A673 (cell line): ENCODE results near the gene RAPGEF3. TPM values are rescaled to one million over a fixed set of nuclear protein-coding genes. Genes with fewer than 3 reads are reported as not detected.

Experiments
- BruUV-seq: library from RNA; stranded (reverse); fragments of 400-500 nt; replicated peaks from 2 replicates; lab custom pipeline; 2021; lab: Mats Ljungman, UMichigan
- CTCF ChIA-PET: fragments of 300-600 bp; sonication (Branson Sonifier 250); formaldehyde crosslinking; loops from one replicate; lab custom pipeline; 2022; ENCODE audit warnings: antibody characterized with exemption; lab: Charles Lee
- POLR2A ChIA-PET: fragments of 300-600 bp; sonication (Branson Sonifier 250); formaldehyde crosslinking; loops from one replicate; lab custom pipeline; 2022; ENCODE audit warnings: antibody characterized with exemption; ENCODE audit not compliant: low non-redundant PET; lab: Charles Lee
- DNase-seq: peaks from one replicate; pipeline ENCODE4 v3.0.0-alpha.2; 2015; ENCODE audit warnings: low spot score
- H3K27ac ChIP-seq: fragments of 200-600 bp; sonication (generic); 2 replicates; pipeline ENCODE4 v1.5.1; 2016; ENCODE audit warnings: mixed run types, low read depth, mild to moderate bottlenecking, mixed read lengths, antibody characterized with exemption, low read length; ENCODE audit not compliant: poor library complexity, severe bottlenecking
- H3K27me3 ChIP-seq: fragments of 200-600 bp; sonication (generic); replicated peaks from 2 replicates; pipeline ENCODE4 v1.6.1; 2017; ENCODE audit warnings: mixed run types, low read depth, mild to moderate bottlenecking, mixed read lengths, antibody characterized with exemption, low read length; ENCODE audit not compliant: insufficient read depth, poor library complexity
- H3K36me3 ChIP-seq: fragments of 200-600 bp; sonication (generic); 2 replicates; pipeline ENCODE4 v1.6.1; 2016; ENCODE audit warnings: mixed run types, mild to moderate bottlenecking, mixed read lengths, antibody characterized with exemption, low read length; ENCODE audit not compliant: insufficient read depth, poor library complexity, severe bottlenecking
- H3K4me1 ChIP-seq: fragments of 200-600 bp; sonication (generic); 2 replicates; pipeline ENCODE4 v1.6.1; 2017; ENCODE audit warnings: mixed run types, mild to moderate bottlenecking, mixed read lengths, antibody characterized with exemption, low read length; ENCODE audit not compliant: insufficient read depth, poor library complexity, severe bottlenecking
- H3K4me3 ChIP-seq: fragments of 200-600 bp; sonication (generic); 2 replicates; pipeline ENCODE4 v1.5.1; 2016; ENCODE audit warnings: low read depth, mixed run types, mild to moderate bottlenecking, mixed read lengths, low read length; ENCODE audit not compliant: poor library complexity, severe bottlenecking
- H3K9me3 ChIP-seq: fragments of 200-600 bp; sonication (generic); 2 replicates; pipeline ENCODE4 v1.6.1; 2016; ENCODE audit warnings: mixed run types, low read depth, mild to moderate bottlenecking, mixed read lengths, antibody characterized with exemption, low read length; ENCODE audit not compliant: poor library complexity, severe bottlenecking
- EZH2 ChIP-seq: fragments of 200-600 bp; sonication (generic); IDR thresholded peaks from 2 replicates; pipeline ENCODE4 v1.6.1; 2017; ENCODE audit warnings: borderline replicate concordance, low read depth, mild to moderate bottlenecking, mixed read lengths, antibody characterized with exemption, low read length; ENCODE audit not compliant: poor library complexity, severe bottlenecking
- intact Hi-C: fragments of 100-400 bp; cut with micrococcal nuclease; formaldehyde crosslinking; loops from one replicate; pipeline ENCODE4 v1.10.0; 2022; ENCODE audit not compliant: unreplicated experiment
- total RNA-seq: library from RNA; stranded (reverse); gene quantifications from 2 replicates; pipeline ENCODE4 v1.2.3, GENCODE V29; 2021
- TF ChIP-seq, protein P1 (sequence below): fragments of 300-800, 200-600 bp; sonication (generic); conservative IDR thresholded peaks from 2 replicates; pipeline ENCODE4 v1.5.1; 2017; ENCODE audit warnings: low read depth, mild to moderate bottlenecking, antibody characterized with exemption, low read length, moderate library complexity, mixed read lengths

RAPGEF3 gene
- total RNA-seq, 1 experiment from 2014 or later, result 4.3 TPM

- intact Hi-C loops, result no loop called here
- H3K36me3 ChIP-seq, result no peaks in the 10 kb centered on the region
- CTCF ChIA-PET, result interaction anchor here (0.7 to 2.0 kb wide), 3 partner anchors 14 to 159 kb away, joined by 3 to 8 read pairs (median 4); no protein-coding TSS in a partner anchor
- no TSS peak for BruUV-seq
- TF ChIP-seq, protein P1, sequence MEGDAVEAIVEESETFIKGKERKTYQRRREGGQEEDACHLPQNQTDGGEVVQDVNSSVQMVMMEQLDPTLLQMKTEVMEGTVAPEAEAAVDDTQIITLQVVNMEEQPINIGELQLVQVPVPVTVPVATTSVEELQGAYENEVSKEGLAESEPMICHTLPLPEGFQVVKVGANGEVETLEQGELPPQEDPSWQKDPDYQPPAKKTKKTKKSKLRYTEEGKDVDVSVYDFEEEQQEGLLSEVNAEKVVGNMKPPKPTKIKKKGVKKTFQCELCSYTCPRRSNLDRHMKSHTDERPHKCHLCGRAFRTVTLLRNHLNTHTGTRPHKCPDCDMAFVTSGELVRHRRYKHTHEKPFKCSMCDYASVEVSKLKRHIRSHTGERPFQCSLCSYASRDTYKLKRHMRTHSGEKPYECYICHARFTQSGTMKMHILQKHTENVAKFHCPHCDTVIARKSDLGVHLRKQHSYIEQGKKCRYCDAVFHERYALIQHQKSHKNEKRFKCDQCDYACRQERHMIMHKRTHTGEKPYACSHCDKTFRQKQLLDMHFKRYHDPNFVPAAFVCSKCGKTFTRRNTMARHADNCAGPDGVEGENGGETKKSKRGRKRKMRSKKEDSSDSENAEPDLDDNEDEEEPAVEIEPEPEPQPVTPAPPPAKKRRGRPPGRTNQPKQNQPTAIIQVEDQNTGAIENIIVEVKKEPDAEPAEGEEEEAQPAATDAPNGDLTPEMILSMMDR, result no peak
- TF ChIP-seq EZH2, result no peak
- POLR2A ChIA-PET, result interaction anchor here (0.6 kb wide), 1 partner anchor 17 kb away, joined by 3 read pairs; no protein-coding TSS in a partner anchor
- no peak for DNase-seq
- H3K9me3 ChIP-seq, result no peaks in the 10 kb centered on the region
- no peak overlapping the region for H3K4me3 ChIP-seq
- peaks cover 30% of the 10 kb centered on the region for H3K4me1 ChIP-seq
- H3K27me3 ChIP-seq, result no peaks in the 10 kb centered on the region
- H3K27ac ChIP-seq, result no peak overlapping the region
Observed at GRCh38 chr12:47755655-47756562, 2.8 kb downstream of the RAPGEF3 start.

DNA sequence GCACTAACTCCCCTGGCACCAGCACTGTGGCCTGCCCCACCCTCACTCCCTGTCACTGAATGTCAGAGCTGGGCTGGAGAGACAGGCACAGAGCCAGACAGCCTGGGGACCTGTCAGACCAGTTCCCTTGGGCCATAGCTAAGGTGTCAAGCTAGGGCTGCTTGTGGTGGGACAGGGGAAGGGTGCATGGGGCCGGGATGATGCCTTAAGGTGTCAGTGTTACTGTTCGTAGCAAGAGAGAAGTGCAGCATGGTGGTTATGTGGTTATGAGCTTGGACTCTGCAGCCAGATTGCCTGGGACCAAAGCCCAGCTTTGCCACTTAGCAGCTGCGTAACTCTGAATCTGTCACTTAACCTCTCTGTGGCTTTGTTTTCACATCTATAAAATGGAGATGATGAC, 3.8 kb downstream of the RAPGEF3 start:
- Histone ChIP-seq H3K4me1 (peaks cover 30% of the 10 kb centered on the region), H3K9me3 (no peaks in the 10 kb centered on the region), H3K4me3 (no peak overlapping the region), H3K27me3 (no peaks in the 10 kb centered on the region), H3K36me3 (no peaks in the 10 kb centered on the region), H3K27ac (no peak overlapping the region)
- no peak for TF ChIP-seq EZH2
- TF ChIP-seq, protein P1, result no peak
- BruUV-seq, result no TSS peak
- no peak for DNase-seq
- CTCF ChIA-PET, result interaction anchor here (1.0 to 2.0 kb wide), 2 partner anchors 13 to 20 kb away, joined by 3 to 8 read pairs; no protein-coding TSS in a partner anchor
- POLR2A ChIA-PET, result interaction anchor here (0.6 kb wide), 1 partner anchor 18 kb away, joined by 3 read pairs; no protein-coding TSS in a partner anchor
- intact Hi-C loops, result no loop called here

GRCh38 chr12:47754126-47754525, 4.6 kb downstream of the RAPGEF3 start:
- no peaks in the 10 kb centered on the region for H3K9me3 ChIP-seq
- intact Hi-C loops, result no loop called here
- H3K4me1 ChIP-seq, result peaks cover 24% of the 10 kb centered on the region
- BruUV-seq, result no TSS peak
- ChIA-PET CTCF (interaction anchor here (2.0 kb wide), 1 partner anchor 13 kb away, joined by 8 read pairs; no protein-coding TSS in a partner anchor), POLR2A (no interaction called here)
- no peak for DNase-seq
- no peak for TF ChIP-seq EZH2
- TF ChIP-seq, protein P1, result no peak
- no peak overlapping the region for H3K4me3 ChIP-seq
- H3K27me3 ChIP-seq, result no peaks in the 10 kb centered on the region
- H3K36me3 ChIP-seq, result no peaks in the 10 kb centered on the region
- H3K27ac ChIP-seq, result no peak overlapping the region
